OCI-LY3 (cell line): Measurements from ENCODE around the gene NAA16.

Experiments used
- H2AFZ ChIP-seq: fragments of 200-600, 300-600 bp; shearing (Covaris generic); 2 replicates; pipeline ENCODE4 v1.6.0; 2014; ENCODE audit warnings: antibody characterized with exemption, low read depth, low read length
- H3K27ac ChIP-seq: fragments of 200-600, 300-600 bp; sonication (generic); 2 replicates; pipeline ENCODE4 v1.5.1; 2014; ENCODE audit warnings: mild to moderate bottlenecking, low read length, moderate library complexity, mixed read lengths
- H3K27me3 ChIP-seq: fragments of 200-600, 300-600 bp; sonication (generic); 2 replicates; pipeline ENCODE4 v1.6.1; 2014; ENCODE audit warnings: low read depth, low read length, mixed read lengths
- H3K36me3 ChIP-seq: fragments of 200-600, 300-600 bp; sonication (generic); replicated peaks from 2 replicates; pipeline ENCODE3; 2014; ENCODE audit warnings: low read depth, low read length, mixed read lengths
- H3K4me1 ChIP-seq: fragments of 300-600, 200-600 bp; sonication (generic); 2 replicates; pipeline ENCODE4 v1.6.1; 2014; ENCODE audit warnings: low read length, mixed read lengths
- H3K4me2 ChIP-seq: fragments of 200-600, 300-600 bp; sonication (generic); 2 replicates; pipeline ENCODE4 v1.6.1; 2014; ENCODE audit warnings: low read length, mixed read lengths
- H3K4me3 ChIP-seq: fragments of 300-600, 200-600 bp; sonication (generic); 2 replicates; pipeline ENCODE4 v1.5.1; 2014; ENCODE audit warnings: antibody characterized with exemption, mild to moderate bottlenecking, low read length, moderate library complexity
- H3K79me2 ChIP-seq: fragments of 300-600, 200-600 bp; shearing (Covaris generic); 2 replicates; pipeline ENCODE4 v1.6.1; 2014; ENCODE audit warnings: mild to moderate bottlenecking, low read length, mixed read lengths
- H3K9ac ChIP-seq: fragments of 300-600, 200-600 bp; shearing (Covaris generic); 2 replicates; pipeline ENCODE4 v1.6.0; 2014; ENCODE audit warnings: mild to moderate bottlenecking, low read length, moderate library complexity
- H3K9me3 ChIP-seq: fragments of 200-600, 300-600 bp; shearing (Covaris generic); 2 replicates; pipeline ENCODE4 v1.6.1; 2014; ENCODE audit warnings: low read length, mixed read lengths; ENCODE audit not compliant: insufficient read depth
- H4K20me1 ChIP-seq: fragments of 200-600, 300-600 bp; sonication (generic); 2 replicates; pipeline ENCODE4 v1.6.1; 2016; ENCODE audit warnings: low read length, mixed read lengths; ENCODE audit not compliant: insufficient read depth
- CTCF ChIP-seq: fragments of 200-600, 300-600 bp; sonication (generic); IDR thresholded peaks from 2 replicates; pipeline ENCODE4 v1.5.1; 2014; ENCODE audit warnings: antibody characterized with exemption, low read length, low read depth
- EZH2phosphoT487 ChIP-seq: fragments of 200-600 bp; shearing (Covaris generic); IDR thresholded peaks from 2 replicates; pipeline ENCODE4 v1.6.1; 2018; ENCODE audit warnings: antibody characterized with exemption, mixed run types, low read depth

NAA16 gene

GRCh38 chr13:41389580-41389979 is 78.5 kb downstream of the NAA16 start:
- no peak overlapping the region for H2AFZ ChIP-seq
- no peak overlapping the region for H3K4me3 ChIP-seq
- no peak for TF ChIP-seq CTCF
- no peak for TF ChIP-seq EZH2phosphoT487

GRCh38 chr13:41394166-41394565 is 83.1 kb downstream of the NAA16 start:
- Histone ChIP-seq H3K27me3 (no peaks in the 10 kb centered on the region), H3K4me1 (no peaks in the 10 kb centered on the region), H3K27ac (no peak overlapping the region), H3K79me2 (no peaks in the 10 kb centered on the region), H3K9me3 (no peaks in the 10 kb centered on the region), H4K20me1 (no peaks in the 10 kb centered on the region), H3K9ac (no peak overlapping the region), H2AFZ (no peak overlapping the region), H3K4me2 (no peak overlapping the region), H3K4me3 (no peak overlapping the region), H3K36me3 (no peaks in the 10 kb centered on the region)
- no peak for TF ChIP-seq EZH2phosphoT487
- no peak for TF ChIP-seq CTCF

More at GRCh38 chr13:41389580-41389979, 78.5 kb downstream of the NAA16 start:
- H3K27ac ChIP-seq, result no peak overlapping the region
- H3K36me3 ChIP-seq, result no peaks in the 10 kb centered on the region
- H3K79me2 ChIP-seq, result no peaks in the 10 kb centered on the region
- H3K9ac ChIP-seq, result no peak overlapping the region
- H4K20me1 ChIP-seq, result no peaks in the 10 kb centered on the region
- no peaks in the 10 kb centered on the region for H3K4me1 ChIP-seq
- H3K27me3 ChIP-seq, result no peaks in the 10 kb centered on the region
- H3K9me3 ChIP-seq, result no peaks in the 10 kb centered on the region
- H3K4me2 ChIP-seq, result no peak overlapping the region

GRCh38 chr13:41398494-41399170 is 87.6 kb downstream of the NAA16 start:
- no peak overlapping the region for H3K27ac ChIP-seq
- no peaks in the 10 kb centered on the region for H3K36me3 ChIP-seq
- TF ChIP-seq EZH2phosphoT487 (no peak), CTCF (no peak)
- no peak overlapping the region for H3K9ac ChIP-seq
- no peak overlapping the region for H3K4me2 ChIP-seq
- H4K20me1 ChIP-seq, result no peaks in the 10 kb centered on the region
- no peaks in the 10 kb centered on the region for H3K9me3 ChIP-seq
- H3K4me1 ChIP-seq, result no peaks in the 10 kb centered on the region
- H3K79me2 ChIP-seq, result no peaks in the 10 kb centered on the region
- no peaks in the 10 kb centered on the region for H3K27me3 ChIP-seq
- no peak overlapping the region for H3K4me3 ChIP-seq
- H2AFZ ChIP-seq, result no peak overlapping the region

GRCh38 chr13:41401366-41401765 is 90.3 kb downstream of the NAA16 start:
- H4K20me1 ChIP-seq, result no peaks in the 10 kb centered on the region
- no peaks in the 10 kb centered on the region for H3K36me3 ChIP-seq
- H3K27ac ChIP-seq, result no peak overlapping the region
- H3K27me3 ChIP-seq, result 0 out of 2 replicates have a peak, but pooled peaks cover under 1% of the 10 kb centered on the region
- no peaks in the 10 kb centered on the region for H3K9me3 ChIP-seq
- no peak overlapping the region for H3K9ac ChIP-seq
- no peak overlapping the region for H2AFZ ChIP-seq
- H3K4me2 ChIP-seq, result no peak overlapping the region
- no peaks in the 10 kb centered on the region for H3K79me2 ChIP-seq
- TF ChIP-seq EZH2phosphoT487 (no peak), CTCF (no peak; the same call in 1 of the 2 replicates)
- no peak overlapping the region for H3K4me3 ChIP-seq
- H3K4me1 ChIP-seq, result no peaks in the 10 kb centered on the region
